Endothelial cell of umbilical vein (primary cell): ENCODE measurements around the gene SATB2.

Source experiments
- CTCF ChIP-seq, 2 donors: IDR thresholded peaks; 1 replicate in 1 of 2; 2 replicates in 1 of 2; pipeline ENCODE4 v1.5.1; 2011; ENCODE audit warnings: low read length in 2 of 2, mild to moderate bottlenecking in 2 of 2, moderate library complexity in 2 of 2, control low read depth in 1 of 2, inconsistent platforms in 1 of 2, low read depth in 1 of 2; ENCODE audit not compliant: insufficient read depth in 1 of 2; ENCODE audit errors: extremely low read depth in 1 of 2
- EZH2 ChIP-seq: IDR thresholded peaks from 2 replicates; pipeline ENCODE4 v1.6.1; 2012; ENCODE audit warnings: borderline replicate concordance, low read depth, mild to moderate bottlenecking, moderate library complexity, low read length, inconsistent platforms; ENCODE audit not compliant: severe bottlenecking
- FOS ChIP-seq: IDR thresholded peaks from 2 replicates; pipeline ENCODE4 v1.6.1; 2011; ENCODE audit warnings: mild to moderate bottlenecking, low read length, moderate library complexity, borderline replicate concordance; ENCODE audit not compliant: insufficient read depth
- GATA2 ChIP-seq: IDR thresholded peaks from 2 replicates; pipeline ENCODE4 v1.7.0; 2011; ENCODE audit warnings: low read depth, mild to moderate bottlenecking, moderate library complexity, mixed read lengths, low read length; ENCODE audit not compliant: insufficient read length, insufficient read depth
- MAX ChIP-seq: IDR thresholded peaks from 2 replicates; pipeline ENCODE4 v1.6.1; 2011; ENCODE audit not compliant: insufficient read depth, insufficient read length
- MYC ChIP-seq: IDR thresholded peaks from one replicate; pipeline ENCODE4 v1.6.1; 2011; ENCODE audit warnings: mild to moderate bottlenecking, low read depth, low read length
- POLR2A ChIP-seq: IDR thresholded peaks from 2 replicates; pipeline ENCODE4 v1.6.1; 2012; ENCODE audit warnings: low read depth, mild to moderate bottlenecking, control low read depth, low read length
- POLR2AphosphoS5 ChIP-seq: IDR thresholded peaks from 2 replicates; pipeline ENCODE4 v1.6.1; 2012; ENCODE audit warnings: low read depth, mild to moderate bottlenecking, control low read depth, low read length, moderate library complexity; ENCODE audit not compliant: insufficient read depth

- no peak for TF ChIP-seq CTCF (IDR thresholded peaks at IDR 0.05; ENCODE audit: extremely low read depth in 1 of 2, insufficient read depth in 1 of 2, low read depth in 1 of 2, low read length in 2 of 2)
- no peak for TF ChIP-seq MAX
- no peak for TF ChIP-seq POLR2AphosphoS5
- TF ChIP-seq MYC, result no peak
- TF ChIP-seq POLR2A, result no peak
- TF ChIP-seq EZH2, result no peak
- no peak for TF ChIP-seq FOS
- TF ChIP-seq GATA2, result no peak
Measured at GRCh38 chr2:199336546-199336945, 121.2 kb downstream of the SATB2 start.
